Uterus (tissue), 4 donors: ENCODE data around the gene ACOXL. TPM values are rescaled to one million over a fixed set of nuclear protein-coding genes. Genes with fewer than 3 reads are reported as not detected.

Source experiments
- DNase-seq, 2 donors: peaks; one replicate each; pipeline ENCODE4 v3.0.0-alpha.2; 2019 to 2020
- H3K27ac ChIP-seq, 2 donors: fragments of 200-600 bp; sonication (generic); 1 replicate in 1 of 2; 2 replicates in 1 of 2; pipeline ENCODE4 v1.5.1; 2016 to 2018
- H3K27me3 ChIP-seq, 2 donors: fragments of 200-600 bp; sonication (generic); one replicate each; pipeline ENCODE4 v1.5.1; 2018 to 2019; ENCODE audit warnings: control low read depth in 1 of 2
- H3K36me3 ChIP-seq, 2 donors: fragments of 200-600 bp; sonication (generic); one replicate each; pipeline ENCODE4 v1.5.1; 2019; ENCODE audit warnings: control low read depth in 1 of 2
- H3K4me1 ChIP-seq, 2 donors: fragments of 200-600 bp; sonication (generic); one replicate each; pipeline ENCODE4 v1.5.1; 2018 to 2019; ENCODE audit warnings: control low read depth in 1 of 2
- H3K4me3 ChIP-seq, 2 donors: fragments of 200-600 bp; sonication (generic); 1 replicate in 1 of 2; 2 replicates in 1 of 2; pipeline ENCODE4 v1.5.1; 2018 to 2019; ENCODE audit warnings: mild to moderate bottlenecking in 1 of 2
- H3K9me3 ChIP-seq, 2 donors: fragments of 200-600 bp; sonication (generic); one replicate each; pipeline ENCODE4 v1.5.1; 2019; ENCODE audit warnings: control low read depth in 1 of 2
- POLR2A ChIP-seq, 2 donors: fragments of 450-650 bp; IDR thresholded peaks; one replicate each; pipeline ENCODE4 v1.6.1; 2016; ENCODE audit warnings: antibody characterized with exemption in 2 of 2, mild to moderate bottlenecking in 1 of 2, moderate library complexity in 1 of 2
- intact Hi-C: fragments of 100-400 bp; cut with DNase I; formaldehyde crosslinking; loops from one replicate; pipeline ENCODE4 v1.15.1; 2023; ENCODE audit warnings: low total_unique reads
- total RNA-seq, 4 donors: library from RNA; depleted of rRNA in 3 of 4; stranded (reverse); fragments of >200 nt in 3 of 4; gene quantifications; one replicate each; pipeline versions ENCODE4 v1.1.0 to v1.2.4, GENCODE V29; 2014 to 2023
- TF ChIP-seq, protein P1 (sequence below), 4 experiments: fragments of 200-600 bp in 2 of 4; fragments of 450-650 bp in 2 of 4; sonication (generic) in 2 of 4; IDR thresholded peaks; one replicate each; pipeline ENCODE4 v1.5.1; 2016 to 2019; ENCODE audit warnings: antibody characterized with exemption in 4 of 4, mild to moderate bottlenecking in 2 of 4, moderate library complexity in 1 of 4
- donor health status: DM: yes; HTN: yes; CAD: no.

The ACOXL gene
- total RNA-seq, 4 donors from 2014 or later, result 0.18 to 0.41 TPM; not detected in 2

DNA sequence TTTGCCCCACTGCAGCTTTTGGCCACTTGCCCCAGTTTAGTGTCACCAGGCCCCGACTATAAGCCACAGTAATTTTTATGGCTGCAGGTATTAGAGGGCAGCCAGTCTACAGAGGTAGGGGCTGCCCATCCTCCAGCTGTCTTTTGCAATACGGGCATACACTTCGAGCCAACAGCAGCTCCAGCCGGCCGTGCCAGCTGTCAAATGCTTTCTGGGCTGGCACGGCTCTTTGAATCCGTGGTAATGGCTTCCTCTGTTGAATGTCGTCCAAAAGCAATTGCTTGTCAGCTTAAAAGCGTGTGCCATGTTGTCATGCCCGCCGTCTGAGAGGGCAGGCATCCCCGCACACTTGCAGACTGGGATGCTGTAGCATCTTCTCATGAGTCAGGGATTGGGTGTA, 429.6 kb downstream of the ACOXL start:
- no peak for DNase-seq

DNA sequence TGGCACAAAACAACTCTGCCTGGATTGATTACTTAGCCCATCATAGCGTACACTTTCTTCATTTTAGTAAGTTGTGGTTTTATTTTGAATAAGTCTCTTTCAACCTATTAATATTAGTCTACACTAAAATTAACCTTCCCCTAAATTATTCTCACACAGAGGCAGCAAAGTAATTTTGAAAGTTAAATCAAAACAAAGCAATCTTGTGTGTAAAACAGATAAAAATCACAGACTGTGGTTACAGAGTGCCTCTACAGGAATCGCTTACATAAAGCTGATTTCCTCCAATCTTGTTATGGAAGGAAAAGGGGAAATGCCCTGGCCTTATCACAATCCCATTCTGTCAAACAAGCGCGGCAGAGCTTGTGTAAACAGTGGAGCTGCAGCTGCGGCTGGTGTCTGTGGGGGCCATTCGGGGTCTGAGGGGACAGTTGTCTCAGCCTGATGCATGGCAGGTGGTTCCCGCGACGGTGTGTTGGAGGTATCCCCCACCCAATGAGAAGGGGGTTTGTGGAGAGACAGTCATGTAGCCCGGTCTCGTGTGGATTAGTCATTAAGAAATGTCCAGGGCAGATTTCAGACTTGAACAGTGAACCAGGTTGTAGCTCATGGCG, 430.5 kb downstream of the ACOXL start:
- Histone ChIP-seq H3K9me3 (no peaks in the 10 kb centered on the region), H3K27ac (no peak overlapping the region), H3K4me3 (no peak overlapping the region), H3K27me3 (no peaks in the 10 kb centered on the region), H3K4me1 (no peaks in the 10 kb centered on the region), H3K36me3 (no peaks in the 10 kb centered on the region)
- TF ChIP-seq POLR2A (IDR thresholded peaks at IDR 0.05), result no peak
- TF ChIP-seq, protein P1, sequence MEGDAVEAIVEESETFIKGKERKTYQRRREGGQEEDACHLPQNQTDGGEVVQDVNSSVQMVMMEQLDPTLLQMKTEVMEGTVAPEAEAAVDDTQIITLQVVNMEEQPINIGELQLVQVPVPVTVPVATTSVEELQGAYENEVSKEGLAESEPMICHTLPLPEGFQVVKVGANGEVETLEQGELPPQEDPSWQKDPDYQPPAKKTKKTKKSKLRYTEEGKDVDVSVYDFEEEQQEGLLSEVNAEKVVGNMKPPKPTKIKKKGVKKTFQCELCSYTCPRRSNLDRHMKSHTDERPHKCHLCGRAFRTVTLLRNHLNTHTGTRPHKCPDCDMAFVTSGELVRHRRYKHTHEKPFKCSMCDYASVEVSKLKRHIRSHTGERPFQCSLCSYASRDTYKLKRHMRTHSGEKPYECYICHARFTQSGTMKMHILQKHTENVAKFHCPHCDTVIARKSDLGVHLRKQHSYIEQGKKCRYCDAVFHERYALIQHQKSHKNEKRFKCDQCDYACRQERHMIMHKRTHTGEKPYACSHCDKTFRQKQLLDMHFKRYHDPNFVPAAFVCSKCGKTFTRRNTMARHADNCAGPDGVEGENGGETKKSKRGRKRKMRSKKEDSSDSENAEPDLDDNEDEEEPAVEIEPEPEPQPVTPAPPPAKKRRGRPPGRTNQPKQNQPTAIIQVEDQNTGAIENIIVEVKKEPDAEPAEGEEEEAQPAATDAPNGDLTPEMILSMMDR (IDR thresholded peaks at IDR 0.05), result no peak
- intact Hi-C loops, result no loop called here
- no peak for DNase-seq

More for the DNA sequence above, 429.6 kb downstream of the ACOXL start:
- Histone ChIP-seq H3K9me3 (no peaks in the 10 kb centered on the region), H3K4me3 (no peak overlapping the region), H3K4me1 (no peaks in the 10 kb centered on the region), H3K27me3 (no peaks in the 10 kb centered on the region), H3K27ac (no peak overlapping the region), H3K36me3 (no peaks in the 10 kb centered on the region)
- intact Hi-C loops, result no loop called here
- TF ChIP-seq POLR2A (IDR thresholded peaks at IDR 0.05), result no peak
- TF ChIP-seq, protein P1 (IDR thresholded peaks at IDR 0.05), result no peak

DNA sequence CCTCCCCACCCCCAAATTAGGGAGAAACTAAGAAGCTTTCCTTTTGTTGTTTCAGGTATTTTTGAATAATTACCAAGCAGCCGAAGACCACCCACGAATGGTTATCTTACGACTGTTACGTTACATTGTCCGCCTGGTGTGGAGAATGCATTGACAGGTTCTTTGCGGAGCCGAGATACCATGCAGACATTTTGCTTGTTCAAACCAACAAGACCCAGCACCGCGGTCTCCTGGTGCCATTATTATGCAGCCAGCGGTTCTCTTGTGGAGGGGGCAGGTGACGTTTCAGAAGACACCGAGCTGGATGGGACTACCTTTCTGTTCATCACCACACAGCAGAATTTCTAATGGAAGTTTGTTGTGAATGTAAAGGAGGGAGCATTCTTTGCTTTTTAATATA, 431.7 kb downstream of the ACOXL start:
- H3K36me3 ChIP-seq, result no peaks in the 10 kb centered on the region
- H3K27ac ChIP-seq, result no peak overlapping the region
- intact Hi-C loops, result no loop called here
- H3K9me3 ChIP-seq, result no peaks in the 10 kb centered on the region
- no peaks in the 10 kb centered on the region for H3K4me1 ChIP-seq
- no peaks in the 10 kb centered on the region for H3K27me3 ChIP-seq
- no peak for TF ChIP-seq POLR2A (IDR thresholded peaks at IDR 0.05)
- TF ChIP-seq, protein P1 (IDR thresholded peaks at IDR 0.05), result no peak
- no peak for DNase-seq
- no peak overlapping the region for H3K4me3 ChIP-seq

DNA sequence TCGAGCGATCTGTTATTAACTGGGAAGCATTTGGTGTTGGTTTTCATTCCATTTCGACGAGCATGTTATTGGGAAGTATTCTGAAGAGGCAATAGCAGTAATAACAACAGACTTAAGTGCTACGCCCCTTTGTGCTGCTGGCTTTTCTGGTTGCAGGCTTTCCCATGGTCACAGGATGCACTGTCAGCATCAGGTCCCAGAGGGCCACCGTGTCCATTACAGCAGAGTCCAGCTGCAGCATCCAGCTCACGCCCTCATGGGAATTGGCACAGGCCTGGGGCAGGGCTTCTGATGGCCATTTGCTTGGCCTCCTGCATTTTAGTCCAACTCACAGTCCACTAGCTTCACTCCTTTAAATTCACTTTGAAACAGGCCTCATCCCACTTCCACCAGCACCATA, 432.7 kb downstream of the ACOXL start:
- H3K4me1 ChIP-seq, result no peaks in the 10 kb centered on the region

DNA sequence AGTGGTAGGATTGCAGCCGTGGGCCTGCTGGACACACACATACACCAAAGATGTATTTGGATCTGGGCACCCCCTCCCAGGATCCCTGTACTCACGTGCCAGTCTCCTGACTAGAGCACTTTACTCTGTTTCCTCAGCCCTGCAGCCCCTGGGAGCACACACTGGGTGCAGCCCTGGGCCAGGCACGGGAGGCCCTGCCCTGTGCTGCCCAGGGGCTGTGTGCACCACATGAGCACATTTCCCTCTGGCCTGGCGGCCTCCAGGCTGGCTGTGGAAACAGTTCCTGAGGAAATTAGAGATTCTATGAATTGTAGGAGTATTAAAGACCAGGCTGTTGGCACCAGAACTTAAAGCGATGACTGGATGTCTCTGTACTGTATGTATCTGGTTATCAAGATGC, 433.7 kb downstream of the ACOXL start:
- intact Hi-C loops, result no loop called here
- Histone ChIP-seq H3K9me3 (no peaks in the 10 kb centered on the region), H3K36me3 (no peaks in the 10 kb centered on the region), H3K4me1 (no peaks in the 10 kb centered on the region), H3K27ac (no peak overlapping the region), H3K27me3 (no peaks in the 10 kb centered on the region), H3K4me3 (no peak overlapping the region)
- DNase-seq, result no peak
- TF ChIP-seq, protein P1 (IDR thresholded peaks at IDR 0.05), result no peak
- no peak for TF ChIP-seq POLR2A (IDR thresholded peaks at IDR 0.05)

More for the DNA sequence above, 432.7 kb downstream of the ACOXL start:
- H3K4me3 ChIP-seq, result no peak overlapping the region
- H3K36me3 ChIP-seq, result no peaks in the 10 kb centered on the region
- no peaks in the 10 kb centered on the region for H3K9me3 ChIP-seq
- DNase-seq, result peak in 1 of 2 donors; percentile 27
- intact Hi-C loops, result no loop called here
- H3K27me3 ChIP-seq, result no peaks in the 10 kb centered on the region
- no peak overlapping the region for H3K27ac ChIP-seq
- TF ChIP-seq, protein P1 (IDR thresholded peaks at IDR 0.05), result no peak
